ENCODE data around the gene OR4D10. TPM values are rescaled to one million over a fixed set of nuclear protein-coding genes. Genes with fewer than 3 reads are reported as not detected.

Gene OR4D10
- total and polyA plus RNA-seq, 9 donors = not detected

DNA sequence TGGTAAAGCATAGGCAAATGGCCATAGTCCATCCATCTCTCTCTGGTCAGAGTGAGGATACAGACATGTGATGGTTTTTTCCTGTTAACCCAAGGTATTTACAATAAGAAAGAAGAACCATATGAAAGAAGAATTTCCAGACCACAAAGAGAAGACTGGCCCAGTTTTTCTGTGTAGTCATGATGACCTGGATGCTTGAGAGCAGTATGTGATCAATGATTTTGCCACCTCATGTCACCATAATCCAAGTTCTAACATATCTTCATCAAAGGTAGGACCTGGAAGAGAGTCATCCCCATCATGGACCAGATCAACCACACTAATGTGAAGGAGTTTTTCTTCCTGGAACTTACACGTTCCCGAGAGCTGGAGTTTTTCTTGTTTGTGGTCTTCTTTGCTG is 16.5 kb upstream of the OR4D10 start, which contains the start of gene OR4D6:
Gene OR4D6 (plus strand): TSS at position 301 of the 400 bp plus-strand sequence. CDS start 0 bp downstream, at position 301.
- Histone ChIP-seq H3K27me3 (no peaks in the 10 kb centered on the region), H3K36me3 (no peaks in the 10 kb centered on the region), H3K27ac (no peak within 1 kb of the TSS), H3K4me3 (no peak within 1 kb of the TSS), H3K4me1 (ENCODE audit: insufficient read depth) (no peaks in the 10 kb centered on the region), H3K9me3 (no peaks in the 10 kb centered on the region)
- no peak for DNase-seq
- WGBS, 3 donors = 86 to 88% (median 87%) methylated on average over 2 of the region's 2 CpGs
- intact Hi-C loops (cut with DNase I) = no loop called here
- TF ChIP-seq, protein P1, sequence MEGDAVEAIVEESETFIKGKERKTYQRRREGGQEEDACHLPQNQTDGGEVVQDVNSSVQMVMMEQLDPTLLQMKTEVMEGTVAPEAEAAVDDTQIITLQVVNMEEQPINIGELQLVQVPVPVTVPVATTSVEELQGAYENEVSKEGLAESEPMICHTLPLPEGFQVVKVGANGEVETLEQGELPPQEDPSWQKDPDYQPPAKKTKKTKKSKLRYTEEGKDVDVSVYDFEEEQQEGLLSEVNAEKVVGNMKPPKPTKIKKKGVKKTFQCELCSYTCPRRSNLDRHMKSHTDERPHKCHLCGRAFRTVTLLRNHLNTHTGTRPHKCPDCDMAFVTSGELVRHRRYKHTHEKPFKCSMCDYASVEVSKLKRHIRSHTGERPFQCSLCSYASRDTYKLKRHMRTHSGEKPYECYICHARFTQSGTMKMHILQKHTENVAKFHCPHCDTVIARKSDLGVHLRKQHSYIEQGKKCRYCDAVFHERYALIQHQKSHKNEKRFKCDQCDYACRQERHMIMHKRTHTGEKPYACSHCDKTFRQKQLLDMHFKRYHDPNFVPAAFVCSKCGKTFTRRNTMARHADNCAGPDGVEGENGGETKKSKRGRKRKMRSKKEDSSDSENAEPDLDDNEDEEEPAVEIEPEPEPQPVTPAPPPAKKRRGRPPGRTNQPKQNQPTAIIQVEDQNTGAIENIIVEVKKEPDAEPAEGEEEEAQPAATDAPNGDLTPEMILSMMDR (IDR thresholded peaks at IDR 0.05) = no peak
- TF ChIP-seq POLR2A (IDR thresholded peaks at IDR 0.05) = no peak
- TF ChIP-seq EP300 (IDR thresholded peaks at IDR 0.05) = no peak

DNA sequence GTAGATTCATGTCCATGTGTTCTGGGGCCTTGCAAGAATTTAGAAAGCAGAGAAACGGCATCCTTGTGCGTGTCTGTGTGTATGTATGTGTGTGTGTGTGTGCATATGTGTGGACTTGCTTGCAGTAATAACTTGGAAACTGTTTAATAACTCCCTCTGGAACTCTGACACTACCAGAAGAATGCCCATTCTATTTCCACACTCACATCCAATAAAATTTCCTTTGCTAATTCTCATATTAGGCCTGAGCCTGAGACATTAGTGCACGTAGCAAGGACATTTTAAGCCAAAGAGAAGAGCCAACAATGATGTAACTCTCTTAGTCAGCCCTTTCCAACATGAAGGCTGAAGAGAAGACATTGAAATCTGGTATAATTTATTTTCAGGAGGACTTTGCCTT is 13.2 kb upstream of the OR4D10 start:
- Histone ChIP-seq H3K36me3 (no peaks in the 10 kb centered on the region), H3K27me3 (no peaks in the 10 kb centered on the region), H3K4me1 (ENCODE audit: insufficient read depth) (peaks cover 2% of the 10 kb centered on the region), H3K27ac (no peak overlapping the region), H3K9me3 (no peaks in the 10 kb centered on the region), H3K4me3 (no peak overlapping the region)
- no peak for DNase-seq
- no peak for TF ChIP-seq POLR2A (IDR thresholded peaks at IDR 0.05)
- TF ChIP-seq, protein P1 (IDR thresholded peaks at IDR 0.05) = no peak
- no peak for TF ChIP-seq EP300 (IDR thresholded peaks at IDR 0.05)
- 77 to 84% (median 79%) methylated on average over 3 of the region's 3 CpGs for WGBS, 3 donors
- intact Hi-C loops (cut with DNase I) = no loop called here

DNA sequence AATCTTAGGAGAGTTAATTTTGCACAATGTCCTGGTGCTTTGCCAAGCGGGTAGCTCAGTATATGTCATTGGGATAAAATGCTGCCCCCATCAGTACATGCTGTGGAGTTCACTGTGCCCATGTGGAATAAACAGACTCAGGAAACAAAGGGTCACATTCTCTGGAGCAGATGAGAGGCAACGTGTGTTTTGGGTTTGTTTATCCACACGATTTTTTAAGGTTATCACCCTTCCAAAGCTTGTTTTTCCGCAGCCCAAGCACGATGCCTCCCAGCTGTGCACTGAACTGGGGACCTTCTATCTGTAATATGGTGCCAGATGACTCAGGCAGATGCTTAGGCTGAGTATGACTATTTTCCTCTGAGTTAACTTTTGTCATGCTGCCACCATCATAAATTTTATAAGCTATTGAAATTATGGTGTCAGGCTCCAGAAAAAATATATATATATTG is 9.9 kb upstream of the OR4D10 start:
- Histone ChIP-seq H3K27me3 (no peaks in the 10 kb centered on the region), H3K4me3 (no peak overlapping the region), H3K9me3 (no peaks in the 10 kb centered on the region), H3K36me3 (no peaks in the 10 kb centered on the region), H3K4me1 (ENCODE audit: insufficient read depth) (peaks cover 2% of the 10 kb centered on the region), H3K27ac (no peak overlapping the region)
- 15 to 19% (median 15%) methylated on average over 5 of the region's 5 CpGs for WGBS, 3 donors
- TF ChIP-seq EP300 (IDR thresholded peaks at IDR 0.05) = no peak
- TF ChIP-seq, protein P1 (IDR thresholded peaks at IDR 0.05) = no peak
- TF ChIP-seq POLR2A (IDR thresholded peaks at IDR 0.05) = no peak
- DNase-seq = peak in 4 of 5 donors; percentile 31 to 58 (median 45)
- intact Hi-C loops (cut with DNase I) = no loop called here

DNA sequence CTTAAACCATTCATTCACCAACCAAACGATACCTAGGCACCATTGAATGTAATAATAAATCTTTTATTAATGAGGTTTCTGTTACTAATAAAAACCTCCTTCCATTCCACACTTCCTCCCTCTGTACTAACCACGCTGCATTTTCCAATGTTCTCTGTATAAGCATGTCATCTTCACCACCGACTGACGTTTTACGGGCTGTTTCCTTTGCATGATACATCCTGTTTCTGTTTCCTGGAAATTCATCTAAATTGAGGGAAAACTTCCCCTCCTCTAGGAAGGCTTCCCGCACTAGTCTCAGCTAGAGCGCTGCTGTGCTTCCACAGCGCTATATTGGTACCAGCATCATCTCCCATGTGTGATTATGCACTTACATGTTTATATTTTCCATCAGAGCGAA is 2.1 kb downstream of the OR4D10 start:
- intact Hi-C loops (cut with DNase I) = no loop called here
- Histone ChIP-seq H3K9me3 (no peaks in the 10 kb centered on the region), H3K4me3 (no peak overlapping the region), H3K36me3 (no peaks in the 10 kb centered on the region), H3K27me3 (no peaks in the 10 kb centered on the region), H3K4me1 (ENCODE audit: insufficient read depth) (no peaks in the 10 kb centered on the region), H3K27ac (no peak overlapping the region)
- DNase-seq = no peak
- WGBS, 3 donors = 71 to 74% (median 73%) methylated on average over 9 of the region's 9 CpGs
- TF ChIP-seq, protein P1 (IDR thresholded peaks at IDR 0.05) = no peak
- no peak for TF ChIP-seq EP300 (IDR thresholded peaks at IDR 0.05)
- no peak for TF ChIP-seq POLR2A (IDR thresholded peaks at IDR 0.05)

Data from ovary (tissue), 9 donors.